ENCODE data around the gene RPS26. TPM values are rescaled to one million over a fixed set of nuclear protein-coding genes. Genes with fewer than 3 reads are reported as not detected.

Gene RPS26
- total and polyA plus RNA-seq, 2 donors (not counting 3 experiments of a cell fraction or from before 2014, with no cell fraction given), result 57.3 to 1,847 TPM

DNA sequence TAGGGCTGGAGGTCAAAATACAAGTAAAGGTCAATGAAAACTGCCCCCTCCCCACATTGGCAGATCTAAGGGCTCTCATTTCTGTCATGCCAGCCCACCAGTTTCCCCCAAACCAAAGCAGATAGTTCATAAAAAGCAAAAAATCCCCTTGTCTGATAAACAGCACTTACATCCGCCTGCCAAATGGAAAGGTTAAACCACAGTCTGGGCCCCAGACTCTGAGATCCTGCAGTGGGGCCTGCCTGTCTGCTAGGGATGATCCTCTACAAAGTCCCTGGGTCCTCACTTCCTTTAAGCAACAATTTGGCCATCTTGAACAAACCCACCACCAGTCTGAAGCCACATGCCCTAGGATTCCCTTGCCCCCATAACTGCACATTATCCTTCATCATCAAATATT, 9.7 kb upstream of the RPS26 start:
- no peaks in the 10 kb centered on the region for H3K27me3 ChIP-seq (ENCODE audit: control insufficient read depth in 2 of 2, insufficient read depth in 2 of 2, low read length in 2 of 2)
- no peak overlapping the region for H3K9ac ChIP-seq (replicated peaks; ENCODE audit: extremely low read depth, insufficient read depth, low read length)
- no peak overlapping the region for H2AFZ ChIP-seq (ENCODE audit: low read depth, low read length)
- CTCF ChIA-PET, result interaction anchor here (1.5 to 2.8 kb wide), 2 partner anchors 36 to 294 kb away, joined by 3 to 14 read pairs; no protein-coding TSS in a partner anchor
- intact Hi-C loops (cut with micrococcal nuclease), result no loop called here
- H3K9me1 ChIP-seq (replicated peaks; ENCODE audit: control insufficient read depth, extremely low read depth, insufficient read depth, low read length), result no peaks in the 10 kb centered on the region
- no peak overlapping the region for H3K4me2 ChIP-seq (ENCODE audit: insufficient read depth, low read length)
- peaks cover 2 to 9% of the 10 kb centered on the region in 2 experiments for H3K36me3 ChIP-seq (ENCODE audit: control insufficient read depth in 2 of 2, extremely low read depth in 1 of 2, insufficient read depth in 2 of 2, low read length in 2 of 2)
- H3K4me1 ChIP-seq (ENCODE audit: control insufficient read depth, extremely low read depth, insufficient read depth, low read length), result peaks cover 17% of the 10 kb centered on the region
- BruUV-seq (replicated peaks), result no TSS peak
- POLR2A ChIA-PET, result no interaction called here
- no peaks in the 10 kb centered on the region for H3K79me2 ChIP-seq (ENCODE audit: control insufficient read depth, insufficient read depth, low read length)
- dilution Hi-C loops (cut with MboI; ENCODE audit: extremely low pct_ligation_motif_present, low sequenced_read_pairs), result no loop called here
- no peaks in the 10 kb centered on the region for H4K20me1 ChIP-seq (replicated peaks; ENCODE audit: control insufficient read depth, extremely low read depth, insufficient read depth, low read length)
- no peaks in the 10 kb centered on the region for H3K9me3 ChIP-seq (replicated peaks; ENCODE audit: control insufficient read depth, insufficient read depth, low read length)
- no peak overlapping the region for H3K4me3 ChIP-seq (replicated peaks in 1 of 3; ENCODE audit: insufficient read depth in 1 of 3, low read depth in 1 of 3, low read length in 3 of 3)
- DNase-seq (ENCODE audit: low read depth, low spot score) (no peak), FAIRE-seq (no peak)
- no peak overlapping the region for H3K27ac ChIP-seq (ENCODE audit: insufficient read depth, low read depth, low read length)
- TF ChIP-seq JUN (IDR thresholded peaks at IDR 0.05; ENCODE audit: borderline replicate concordance, insufficient read depth, insufficient read length, low read depth), result no peak

DNA sequence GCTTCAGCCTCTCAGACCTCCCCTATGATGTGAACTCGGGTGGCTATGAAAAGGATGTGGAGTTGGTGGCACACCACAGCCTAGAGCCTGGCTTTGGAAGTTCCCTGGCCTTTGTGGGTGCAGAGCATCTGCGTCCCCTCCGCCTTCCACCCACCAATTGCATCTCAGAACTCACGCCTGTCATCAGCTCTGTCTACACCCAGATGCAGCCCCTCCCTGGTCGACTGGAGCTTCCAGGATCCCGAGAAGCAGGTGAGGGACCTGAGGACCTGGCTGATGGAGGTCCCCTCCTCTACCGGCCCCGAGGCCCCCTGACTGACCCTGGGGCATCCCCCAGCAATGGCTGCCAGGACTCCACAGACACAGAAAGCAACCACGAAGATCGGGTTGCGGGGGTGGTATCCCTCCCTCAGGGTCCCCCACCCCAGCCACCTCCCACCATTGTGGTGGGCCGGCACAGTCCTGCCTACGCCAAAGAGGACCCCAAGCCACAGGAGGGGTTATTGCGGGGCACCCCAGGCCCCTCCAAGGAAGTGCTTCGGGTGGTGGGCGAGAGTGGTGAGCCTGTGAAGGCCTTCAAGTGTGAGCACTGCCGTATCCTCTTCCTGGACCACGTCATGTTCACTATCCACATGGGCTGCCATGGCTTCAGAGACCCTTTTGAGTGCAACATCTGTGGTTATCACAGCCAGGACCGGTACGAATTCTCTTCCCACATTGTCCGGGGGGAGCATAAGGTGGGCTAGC, 7.0 kb upstream of the RPS26 start:
- ChIA-PET CTCF (interaction anchor here (1.0 to 1.7 kb wide), 2 partner anchors 39 to 102 kb away, joined by 3 to 4 read pairs; no protein-coding TSS in a partner anchor), POLR2A (no interaction called here)
- no peak overlapping the region for H3K9ac ChIP-seq (replicated peaks; ENCODE audit: extremely low read depth, insufficient read depth, low read length)
- H3K79me2 ChIP-seq (ENCODE audit: control insufficient read depth, insufficient read depth, low read length), result no peaks in the 10 kb centered on the region
- TF ChIP-seq, protein P1, sequence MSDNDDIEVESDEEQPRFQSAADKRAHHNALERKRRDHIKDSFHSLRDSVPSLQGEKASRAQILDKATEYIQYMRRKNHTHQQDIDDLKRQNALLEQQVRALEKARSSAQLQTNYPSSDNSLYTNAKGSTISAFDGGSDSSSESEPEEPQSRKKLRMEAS (IDR thresholded peaks at IDR 0.05; ENCODE audit: insufficient read depth, insufficient read length), result no peak
- TF ChIP-seq EZH2 (IDR thresholded peaks at IDR 0.05; ENCODE audit: borderline replicate concordance, low read depth, low read length, severe bottlenecking), result no peak
- no peak for TF ChIP-seq GATA2 (IDR thresholded peaks at IDR 0.05; ENCODE audit: insufficient read depth, insufficient read length, low read depth, low read length)
- TF ChIP-seq FOS (IDR thresholded peaks at IDR 0.05; ENCODE audit: borderline replicate concordance, insufficient read depth, low read length), result no peak
- no peak for TF ChIP-seq MYC (IDR thresholded peaks at IDR 0.05; ENCODE audit: low read depth, low read length)
- TF ChIP-seq, protein P2, sequence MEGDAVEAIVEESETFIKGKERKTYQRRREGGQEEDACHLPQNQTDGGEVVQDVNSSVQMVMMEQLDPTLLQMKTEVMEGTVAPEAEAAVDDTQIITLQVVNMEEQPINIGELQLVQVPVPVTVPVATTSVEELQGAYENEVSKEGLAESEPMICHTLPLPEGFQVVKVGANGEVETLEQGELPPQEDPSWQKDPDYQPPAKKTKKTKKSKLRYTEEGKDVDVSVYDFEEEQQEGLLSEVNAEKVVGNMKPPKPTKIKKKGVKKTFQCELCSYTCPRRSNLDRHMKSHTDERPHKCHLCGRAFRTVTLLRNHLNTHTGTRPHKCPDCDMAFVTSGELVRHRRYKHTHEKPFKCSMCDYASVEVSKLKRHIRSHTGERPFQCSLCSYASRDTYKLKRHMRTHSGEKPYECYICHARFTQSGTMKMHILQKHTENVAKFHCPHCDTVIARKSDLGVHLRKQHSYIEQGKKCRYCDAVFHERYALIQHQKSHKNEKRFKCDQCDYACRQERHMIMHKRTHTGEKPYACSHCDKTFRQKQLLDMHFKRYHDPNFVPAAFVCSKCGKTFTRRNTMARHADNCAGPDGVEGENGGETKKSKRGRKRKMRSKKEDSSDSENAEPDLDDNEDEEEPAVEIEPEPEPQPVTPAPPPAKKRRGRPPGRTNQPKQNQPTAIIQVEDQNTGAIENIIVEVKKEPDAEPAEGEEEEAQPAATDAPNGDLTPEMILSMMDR (IDR thresholded peaks at IDR 0.05; ENCODE audit: extremely low read depth in 1 of 2, insufficient read depth in 1 of 2, low read depth in 1 of 2, low read length in 2 of 2), result no peak
- no peak for TF ChIP-seq JUN (IDR thresholded peaks at IDR 0.05; ENCODE audit: borderline replicate concordance, insufficient read depth, insufficient read length, low read depth)
- TF ChIP-seq POLR2AphosphoS5 (IDR thresholded peaks at IDR 0.05; ENCODE audit: insufficient read depth, low read depth, low read length), result no peak
- TF ChIP-seq POLR2A (IDR thresholded peaks at IDR 0.05; ENCODE audit: low read depth, low read length), result no peak
- no peaks in the 10 kb centered on the region for H3K27me3 ChIP-seq (ENCODE audit: control insufficient read depth in 2 of 2, insufficient read depth in 2 of 2, low read length in 2 of 2)
- no peak overlapping the region for H3K4me2 ChIP-seq (ENCODE audit: insufficient read depth, low read length)
- DNase-seq (ENCODE audit: low read depth, low spot score) (no peak), FAIRE-seq (no peak)
- no peak overlapping the region for H3K4me3 ChIP-seq (replicated peaks in 1 of 3; ENCODE audit: insufficient read depth in 1 of 3, low read depth in 1 of 3, low read length in 3 of 3)
- H3K9me3 ChIP-seq (replicated peaks; ENCODE audit: control insufficient read depth, insufficient read depth, low read length), result no peaks in the 10 kb centered on the region
- intact Hi-C loops (cut with micrococcal nuclease), result no loop called here
- dilution Hi-C loops (cut with MboI; ENCODE audit: extremely low pct_ligation_motif_present, low sequenced_read_pairs), result no loop called here
- H3K36me3 ChIP-seq (ENCODE audit: control insufficient read depth in 2 of 2, extremely low read depth in 1 of 2, insufficient read depth in 2 of 2, low read length in 2 of 2), result peaks cover 2 to 9% of the 10 kb centered on the region in 2 experiments
- no peak overlapping the region for H3K27ac ChIP-seq (ENCODE audit: insufficient read depth, low read depth, low read length)
- no peaks in the 10 kb centered on the region for H4K20me1 ChIP-seq (replicated peaks; ENCODE audit: control insufficient read depth, extremely low read depth, insufficient read depth, low read length)
- no peak overlapping the region for H2AFZ ChIP-seq (ENCODE audit: low read depth, low read length)
- no TSS peak for BruUV-seq (replicated peaks)
- peaks cover 3% of the 10 kb centered on the region for H3K4me1 ChIP-seq (ENCODE audit: control insufficient read depth, extremely low read depth, insufficient read depth, low read length)
- H3K9me1 ChIP-seq (replicated peaks; ENCODE audit: control insufficient read depth, extremely low read depth, insufficient read depth, low read length), result no peaks in the 10 kb centered on the region

Data from endothelial cell of umbilical vein (primary cell).